Inferior parietal cortex (tissue), 1 donor: ENCODE measurements around the gene GRAMD4.

ENCODE experiments used
- DNase-seq: peaks from one replicate; pipeline ENCODE4 v3.0.0-alpha.2; 2016; ENCODE audit errors: extremely low spot score

Gene GRAMD4

DNA sequence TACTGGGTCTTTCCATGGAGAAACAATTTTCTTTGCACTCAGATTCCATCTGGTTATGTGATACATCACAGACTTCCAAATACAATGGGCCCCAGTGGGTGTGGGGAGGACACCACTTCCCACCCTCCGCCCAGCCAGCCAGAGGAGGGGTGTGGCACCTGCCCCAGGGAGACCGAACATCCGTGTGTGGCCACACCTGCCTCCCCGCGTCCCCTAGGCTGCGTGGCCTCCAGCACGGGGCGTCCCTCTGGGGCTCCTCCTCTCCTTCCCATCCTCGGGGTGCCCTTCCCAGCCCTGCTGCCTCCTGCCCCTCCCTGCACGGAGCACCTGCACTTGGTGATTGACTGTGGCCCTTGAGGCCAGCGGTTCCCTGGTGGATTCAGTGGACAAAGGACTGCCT lies 68.8 kb downstream of the GRAMD4 start:
- DNase-seq: no peak

DNA sequence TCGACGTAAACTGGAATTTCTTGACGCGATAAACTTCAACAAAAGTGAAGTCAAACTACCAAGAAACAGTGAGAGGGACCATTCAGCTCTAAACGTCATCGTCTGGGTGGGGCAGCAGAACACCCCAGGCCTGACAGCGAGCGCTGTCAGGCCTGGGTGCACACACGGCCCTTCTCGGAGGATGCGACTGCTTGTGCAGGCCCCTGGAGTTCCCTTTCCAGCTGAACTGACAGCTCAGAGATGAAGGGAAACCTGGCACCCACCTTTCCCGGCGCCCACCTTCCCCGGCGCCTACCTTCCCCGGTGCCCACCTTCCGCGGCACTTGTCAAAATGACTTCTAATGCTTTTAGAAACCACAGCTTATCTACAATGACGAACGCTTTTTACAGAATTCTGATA lies 70.0 kb downstream of the GRAMD4 start:
- DNase-seq: no peak

GRCh38 chr22:46691571-46691970 lies 71.4 kb downstream of the GRAMD4 start:
- DNase-seq: no peak

GRCh38 chr22:46693634-46694415 lies 73.6 kb downstream of the GRAMD4 start:
- peak; percentile 24 for DNase-seq

DNA sequence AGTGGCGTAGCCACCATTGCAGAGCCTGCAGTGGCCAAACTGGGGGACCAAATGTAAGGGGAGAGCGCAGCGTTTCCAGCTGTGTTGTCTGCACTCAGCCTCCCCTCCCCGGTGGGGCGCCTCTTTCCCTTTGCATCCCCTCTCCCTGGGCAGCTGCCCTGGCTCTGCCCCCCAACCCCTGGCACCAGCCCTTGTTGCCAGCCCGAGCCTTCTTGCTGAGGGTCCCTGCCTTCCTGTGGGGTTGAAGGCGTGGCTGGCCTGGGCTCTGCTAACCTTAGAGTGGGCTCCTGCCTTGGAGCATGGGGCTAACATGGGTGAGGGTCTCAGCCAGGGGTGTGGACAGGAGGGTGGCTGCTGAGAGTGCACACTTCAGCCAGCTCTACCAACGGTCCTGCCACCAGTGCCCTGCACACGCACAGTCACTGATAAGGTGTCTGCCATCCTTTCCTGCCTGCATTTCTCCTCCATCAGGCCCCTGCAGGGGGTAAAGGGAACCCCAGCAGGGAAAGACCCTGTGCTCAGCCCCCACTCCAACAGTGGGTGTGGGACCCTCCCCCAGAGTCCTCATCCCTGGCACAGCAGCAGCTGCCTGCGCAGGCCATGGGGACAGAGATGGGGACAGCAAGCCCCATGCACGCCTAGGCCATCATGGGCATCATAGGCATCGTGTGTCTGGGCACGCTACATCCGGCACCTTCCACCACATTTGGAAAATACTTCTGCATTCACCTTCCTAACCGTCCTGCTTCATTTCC lies 74.4 kb downstream of the GRAMD4 start:
- DNase-seq: no peak

GRCh38 chr22:46695346-46696228 lies 75.4 kb downstream of the GRAMD4 start:
- no peak for DNase-seq

GRCh38 chr22:46696229-46696518 lies 76.0 kb downstream of the GRAMD4 start:
- DNase-seq: no peak

- no peak for DNase-seq
Measured at GRCh38 chr22:46696614-46697013, 76.4 kb downstream of the GRAMD4 start.

DNA sequence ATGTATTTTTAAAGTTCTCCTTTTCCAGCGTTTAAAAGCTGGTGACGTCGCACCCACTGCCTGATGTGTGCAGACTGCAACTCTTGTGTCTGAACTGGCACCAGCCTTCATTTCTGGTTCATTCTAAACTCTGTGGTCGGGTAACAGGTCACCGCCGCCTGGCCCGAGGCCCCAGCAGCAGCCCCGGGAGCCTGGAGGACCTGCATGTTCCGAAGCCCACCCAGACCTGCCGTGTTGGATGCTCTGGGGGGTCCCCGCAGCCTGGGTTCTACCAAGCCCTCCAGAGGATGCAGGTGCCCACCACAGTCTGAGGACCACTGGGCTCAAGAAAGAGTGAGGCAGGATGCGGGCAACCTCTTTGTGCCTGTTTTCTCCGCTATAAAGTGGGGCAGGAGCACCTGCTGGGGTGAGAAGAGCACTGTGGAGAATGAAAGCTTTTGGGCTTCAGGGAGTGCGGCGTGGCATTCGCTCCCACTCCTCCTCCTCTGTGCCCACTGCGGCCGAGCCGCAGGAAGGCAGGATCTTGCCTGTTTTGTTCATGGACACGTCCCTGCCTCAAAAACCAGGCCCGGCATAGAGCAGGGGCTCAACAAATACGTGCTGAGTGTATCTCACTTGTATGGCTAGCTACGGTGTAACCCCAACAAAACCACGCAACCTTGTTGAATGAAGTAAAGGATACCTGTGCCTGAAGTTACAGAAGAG lies 77.8 kb downstream of the GRAMD4 start:
- no peak for DNase-seq

- no peak for DNase-seq
Measured at GRCh38 chr22:46699091-46699490, 78.9 kb downstream of the GRAMD4 start.

GRCh38 chr22:46701262-46701661 lies 81.1 kb downstream of the GRAMD4 start:
- no peak for DNase-seq

- DNase-seq: no peak
Measured at GRCh38 chr22:46703171-46703995, 83.2 kb downstream of the GRAMD4 start.

DNA sequence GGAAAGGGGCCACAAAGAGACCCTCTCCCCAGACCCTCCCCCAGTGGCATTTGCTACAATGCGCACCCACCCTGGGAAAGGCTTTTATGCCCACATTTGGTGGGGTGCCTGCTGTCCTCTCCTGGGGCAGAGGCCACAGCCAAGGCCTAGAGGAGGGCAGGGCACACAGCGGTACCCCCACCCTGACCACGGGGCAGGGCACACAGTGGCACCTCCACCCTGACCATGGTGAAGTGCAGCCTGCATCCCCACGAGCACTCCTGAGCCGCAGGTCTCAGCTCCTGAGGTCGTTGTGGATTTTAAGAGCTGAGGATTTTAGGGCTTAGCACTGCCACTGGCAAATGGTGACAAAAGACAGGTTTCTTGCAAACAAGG lies 83.8 kb downstream of the GRAMD4 start:
- DNase-seq: no peak

GRCh38 chr22:46706060-46706459 lies 85.9 kb downstream of the GRAMD4 start:
- no peak for DNase-seq

DNA sequence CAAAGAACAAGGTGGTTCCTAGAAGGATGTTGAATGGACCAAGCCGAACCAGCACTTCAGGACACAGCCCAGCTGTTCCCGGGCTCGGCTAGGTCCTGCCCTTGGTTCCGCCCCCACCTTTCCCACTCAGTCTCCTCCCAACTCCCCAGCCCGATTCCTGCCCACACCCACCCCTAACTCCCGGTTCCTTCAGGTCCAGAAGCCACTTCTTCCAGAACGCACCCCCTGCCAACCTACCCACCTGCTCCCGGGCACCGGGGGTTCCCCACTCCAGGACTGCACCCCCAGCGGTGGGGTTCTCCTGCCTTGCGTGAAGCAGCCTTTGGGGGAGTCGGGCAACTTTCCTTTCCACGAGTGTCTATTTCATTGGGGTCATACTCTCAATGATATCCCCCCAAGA lies 87.1 kb downstream of the GRAMD4 start:
- no peak for DNase-seq

GRCh38 chr22:46707827-46708570 lies 87.8 kb downstream of the GRAMD4 start:
- DNase-seq: no peak

- DNase-seq: no peak
Measured at GRCh38 chr22:46708766-46709330, 88.7 kb downstream of the GRAMD4 start.

GRCh38 chr22:46710806-46711205 lies 90.6 kb downstream of the GRAMD4 start:
- no peak for DNase-seq

DNA sequence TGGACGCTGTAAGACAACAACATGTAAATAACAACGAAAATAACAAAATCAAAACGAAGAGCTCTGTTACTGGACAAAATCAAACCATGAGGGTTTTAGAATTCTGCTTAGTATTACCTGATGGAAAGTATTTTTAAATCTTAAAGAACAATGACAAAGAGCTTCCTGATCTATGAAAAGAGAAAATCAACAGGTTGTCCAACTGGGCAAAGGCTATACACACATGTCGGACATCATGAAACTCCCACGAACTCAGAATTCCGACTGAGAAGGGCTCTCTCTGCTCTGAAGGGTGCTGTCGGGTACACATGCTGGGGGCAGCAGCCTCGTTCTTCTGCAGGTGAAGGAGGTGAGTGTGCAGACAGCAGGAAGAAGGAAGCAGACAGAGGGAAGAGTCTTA lies 92.1 kb downstream of the GRAMD4 start:
- DNase-seq: no peak

DNA sequence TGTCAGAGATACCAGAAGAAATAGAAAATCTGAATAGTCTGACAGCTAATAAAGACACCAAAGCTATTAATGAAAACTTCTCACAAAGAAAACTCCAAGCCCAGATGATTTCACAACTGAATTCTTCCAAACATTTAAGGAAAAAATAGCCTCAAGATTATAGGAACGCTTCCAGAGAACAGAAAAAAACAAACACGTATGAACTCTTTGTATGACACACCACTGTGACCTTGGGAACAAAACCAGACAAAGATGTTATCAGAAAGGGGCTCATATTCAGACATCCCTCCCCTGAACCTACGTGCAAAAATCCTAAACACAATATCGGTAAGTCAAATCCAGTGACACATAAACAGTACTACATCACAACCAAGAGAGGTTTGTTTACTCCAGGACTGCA lies 94.4 kb downstream of the GRAMD4 start:
- DNase-seq: no peak
